HEK293 (cell line): ENCODE data around the gene NCKAP5.

Experiments
- CTCF ChIA-PET: fragments of 350-600 bp; formaldehyde crosslinking; extraction: SDS; loops from one replicate; lab custom pipeline; 2021; ENCODE audit warnings: antibody characterized with exemption; lab: Yijun Ruan, JAX
- POLR2A ChIA-PET: fragments of 300-600 bp; formaldehyde crosslinking; extraction: SDS; loops from one replicate; lab custom pipeline; 2020; ENCODE audit warnings: antibody characterized with exemption, inconsistent platforms; lab: Yijun Ruan, JAX
- H3K27ac ChIP-seq: fragments of 200-500 bp; sonication (Bioruptor generic); 2 replicates; pipeline ENCODE4 v1.5.1; 2014; ENCODE audit warnings: low read depth, low read length, control low read depth, inconsistent platforms; ENCODE audit errors: extremely low read depth
- H3K36me3 ChIP-seq, 2 experiments: fragments of 200-500 bp in 1 of 2; sonication (Bioruptor generic) in 1 of 2; 1 replicate in 1 of 2; 2 replicates in 1 of 2; pipeline ENCODE4 v1.5.1; 2014 to 2017; ENCODE audit warnings: inconsistent platforms in 2 of 2, low read length in 2 of 2; ENCODE audit not compliant: control insufficient read depth in 2 of 2, insufficient read depth in 1 of 2
- H3K4me1 ChIP-seq: fragments of 200-500 bp; sonication (Bioruptor generic); 2 replicates; pipeline ENCODE4 v1.5.1; 2014; ENCODE audit warnings: mild to moderate bottlenecking, low read length, inconsistent platforms; ENCODE audit not compliant: control insufficient read depth, insufficient read depth
- H3K4me3 ChIP-seq: 2 replicates; pipeline ENCODE4 v1.5.1; 2011; ENCODE audit warnings: low read depth, mild to moderate bottlenecking, control low read depth, low read length, moderate library complexity
- H3K9me3 ChIP-seq: fragments of 200-500 bp; sonication (Bioruptor generic); 2 replicates; pipeline ENCODE4 v1.5.1; 2014; ENCODE audit warnings: low read depth, low read length, inconsistent platforms; ENCODE audit not compliant: control insufficient read depth, insufficient read depth
- BCL11B ChIP-seq: fragments of 450-650 bp; formaldehyde crosslinking; IDR thresholded peaks from 2 replicates; pipeline ENCODE4 v1.5.1; 2016; ENCODE audit warnings: low read depth, missing biosample characterization, missing genetic modification characterization
- GLI4 ChIP-seq: fragments of 450-650 bp; formaldehyde crosslinking; IDR thresholded peaks from 2 replicates; pipeline ENCODE4 v1.5.1; 2016; ENCODE audit warnings: missing biosample characterization, missing genetic modification characterization
- HOXD13 ChIP-seq: sonication (generic); formaldehyde crosslinking; IDR thresholded peaks from 2 replicates; pipeline ENCODE4 v1.8.0; 2022; ENCODE audit warnings: missing genetic modification reagents, borderline replicate concordance
- PRDM10 ChIP-seq: fragments of 450-650 bp; formaldehyde crosslinking; IDR thresholded peaks from 2 replicates; pipeline ENCODE4 v1.5.1; 2016; ENCODE audit warnings: missing biosample characterization, missing genetic modification characterization
- PRDM2 ChIP-seq: fragments of 450-650 bp; formaldehyde crosslinking; IDR thresholded peaks from 2 replicates; pipeline ENCODE4 v1.5.1; 2016; ENCODE audit warnings: missing biosample characterization, missing genetic modification characterization, borderline replicate concordance
- SALL2 ChIP-seq: fragments of 450-650 bp; formaldehyde crosslinking; IDR thresholded peaks from 2 replicates; pipeline ENCODE4 v1.5.0; 2017; ENCODE audit warnings: missing biosample characterization, mild to moderate bottlenecking, missing genetic modification characterization, borderline replicate concordance
- ZBTB48 ChIP-seq: fragments of 450-650 bp; formaldehyde crosslinking; IDR thresholded peaks from 2 replicates; pipeline ENCODE4 v1.5.1; 2016; ENCODE audit warnings: missing biosample characterization, missing genetic modification characterization
- ZFHX2 ChIP-seq: fragments of 450-650 bp; formaldehyde crosslinking; conservative IDR thresholded peaks from 2 replicates; pipeline ENCODE4 v1.5.1; 2016; ENCODE audit warnings: missing biosample characterization, missing genetic modification characterization
- ZFP3 ChIP-seq: fragments of 450-650 bp; formaldehyde crosslinking; IDR thresholded peaks from 2 replicates; pipeline ENCODE4 v1.5.1; 2016; ENCODE audit warnings: low read depth, missing biosample characterization, missing genetic modification characterization
- ZNF140 ChIP-seq: fragments of 450-650 bp; formaldehyde crosslinking; IDR thresholded peaks from 2 replicates; pipeline ENCODE4 v1.5.1; 2016; ENCODE audit warnings: missing biosample characterization, missing genetic modification characterization
- ZNF16 ChIP-seq: fragments of 450-650 bp; formaldehyde crosslinking; IDR thresholded peaks from 2 replicates; pipeline ENCODE4 v1.5.1; 2016; ENCODE audit warnings: low read depth, missing biosample characterization, missing genetic modification characterization
- ZNF18 ChIP-seq: fragments of 450-650 bp; formaldehyde crosslinking; IDR thresholded peaks from 2 replicates; pipeline ENCODE4 v1.5.1; 2016; ENCODE audit warnings: missing biosample characterization, missing genetic modification characterization
- ZNF24 ChIP-seq: fragments of 450-650 bp; formaldehyde crosslinking; IDR thresholded peaks from 2 replicates; pipeline ENCODE4 v1.5.1; 2016; ENCODE audit warnings: missing biosample characterization, missing genetic modification characterization
- ZNF37A ChIP-seq: fragments of 450-650 bp; IDR thresholded peaks from 2 replicates; pipeline ENCODE4 v1.5.1; 2018; ENCODE audit warnings: missing biosample characterization, missing genetic modification characterization
- ZNF423 ChIP-seq: fragments of 450-650 bp; formaldehyde crosslinking; IDR thresholded peaks from 2 replicates; pipeline ENCODE4 v1.5.1; 2016; ENCODE audit warnings: missing biosample characterization, missing genetic modification characterization
- ZNF501 ChIP-seq: fragments of 450-650 bp; formaldehyde crosslinking; IDR thresholded peaks from 2 replicates; pipeline ENCODE4 v1.5.1; 2016; ENCODE audit warnings: missing biosample characterization, missing genetic modification characterization
- ZNF529 ChIP-seq: fragments of 450-650 bp; formaldehyde crosslinking; IDR thresholded peaks from 2 replicates; pipeline ENCODE4 v1.5.1; 2017; ENCODE audit warnings: missing genetic modification characterization, missing biosample characterization; ENCODE audit not compliant: insufficient replicate concordance
- ZNF610 ChIP-seq: fragments of 450-650 bp; formaldehyde crosslinking; IDR thresholded peaks from 2 replicates; pipeline ENCODE4 v1.5.1; 2016; ENCODE audit warnings: missing biosample characterization, missing genetic modification characterization, borderline replicate concordance
- ZNF645 ChIP-seq: fragments of 450-650 bp; formaldehyde crosslinking; IDR thresholded peaks from 2 replicates; pipeline ENCODE4; 2016; ENCODE audit warnings: missing biosample characterization, missing genetic modification characterization
- ZNF791 ChIP-seq: fragments of 450-650 bp; formaldehyde crosslinking; IDR thresholded peaks from 2 replicates; pipeline ENCODE4 v1.5.1; 2016; ENCODE audit warnings: missing biosample characterization, missing genetic modification characterization
- ZNF792 ChIP-seq: fragments of 450-650 bp; formaldehyde crosslinking; IDR thresholded peaks from 2 replicates; pipeline ENCODE4 v1.5.1; 2016; ENCODE audit warnings: missing biosample characterization, missing genetic modification characterization

NCKAP5 gene

GRCh38 chr2:132991471-132992045 is 576.7 kb downstream of the NCKAP5 start:
- H3K4me1 ChIP-seq: no peaks in the 10 kb centered on the region
- no peak overlapping the region for H3K27ac ChIP-seq
- ChIA-PET CTCF (no interaction called here), POLR2A (no interaction called here)
- no peaks in the 10 kb centered on the region for H3K9me3 ChIP-seq
- H3K4me3 ChIP-seq: no peak overlapping the region
- H3K36me3 ChIP-seq: no peaks in the 10 kb centered on the region
- TF ChIP-seq BCL11B (no peak), GLI4 (tag by site-specific recombination) (no peak), ZBTB48 (tag by site-specific recombination) (no peak), ZNF610 (no peak)

GRCh38 chr2:132984731-132985130 is 583.5 kb downstream of the NCKAP5 start:
- Histone ChIP-seq H3K4me3 (no peak overlapping the region), H3K4me1 (no peaks in the 10 kb centered on the region), H3K27ac (no peak overlapping the region), H3K9me3 (no peaks in the 10 kb centered on the region), H3K36me3 (no peaks in the 10 kb centered on the region)
- ChIA-PET POLR2A (no interaction called here), CTCF (no interaction called here)
- TF ChIP-seq PRDM2 (no peak), PRDM10 (tag by site-specific recombination) (no peak), ZNF501 (no peak), ZNF37A (no peak), ZNF792 (no peak), ZNF18 (tag by site-specific recombination) (no peak), HOXD13 (CRISPR knock-in tag) (no peak), ZNF529 (tag by site-specific recombination) (no peak), ZNF423 (tag by site-specific recombination) (no peak), SALL2 (tag by site-specific recombination) (no peak), ZNF645 (tag by site-specific recombination) (no peak), ZFHX2 (no peak), ZNF791 (tag by site-specific recombination) (no peak), ZNF24 (tag by site-specific recombination) (no peak), ZFP3 (no peak), ZNF16 (tag by site-specific recombination) (no peak), ZNF140 (tag by site-specific recombination) (no peak)
